Measurements from ENCODE around the gene CLP1. TPM values are rescaled to one million over a fixed set of nuclear protein-coding genes. Genes with fewer than 3 reads are reported as not detected.

Gene CLP1
- total and polyA plus RNA-seq, 12 donors: 2.9 to 9.0 (median 7.1) TPM

DNA sequence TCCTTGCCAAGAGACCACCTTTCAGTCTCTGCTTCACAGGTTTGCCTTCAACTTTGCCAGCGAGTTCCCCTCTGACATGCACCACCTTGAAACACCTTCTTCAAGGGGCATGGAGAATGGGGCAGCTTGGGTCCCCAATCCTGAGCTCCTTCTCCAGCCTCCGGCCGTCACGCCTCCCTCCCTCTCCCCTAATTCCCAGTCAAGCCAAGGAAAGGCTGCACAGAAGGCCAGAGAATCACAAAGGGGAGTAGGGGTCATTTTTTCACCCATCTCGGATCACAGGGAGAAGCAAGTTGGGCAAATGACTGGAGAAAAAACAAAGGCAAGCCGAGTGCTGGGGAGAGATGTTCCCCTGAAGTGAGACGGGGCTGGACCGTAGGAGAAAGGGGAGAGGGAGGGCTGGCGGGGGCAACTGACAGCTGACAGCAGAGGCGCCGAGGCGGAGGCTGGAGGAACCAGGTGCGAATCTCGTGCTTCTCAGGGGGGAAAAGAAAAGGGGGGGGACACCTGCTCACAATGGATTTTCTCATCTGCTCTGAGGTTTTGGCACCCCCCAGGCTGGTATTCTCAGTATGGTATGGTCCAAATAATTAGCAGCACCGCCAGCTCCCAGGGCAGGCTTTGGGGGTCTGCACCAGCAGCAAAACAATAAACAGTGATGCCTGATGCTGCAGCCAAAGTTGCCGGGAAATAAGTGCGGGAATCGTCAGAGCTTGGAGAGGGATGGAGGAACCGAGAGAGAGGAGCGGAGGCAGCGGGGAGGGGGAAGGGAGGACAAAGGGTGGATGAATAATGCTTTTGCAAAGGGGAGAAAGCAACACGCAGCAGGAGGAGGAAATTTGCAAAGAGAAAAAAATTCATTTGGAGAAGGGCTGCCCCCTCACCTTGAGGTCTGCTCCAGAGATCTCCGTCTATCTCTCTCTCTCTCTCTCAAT is 8.5 kb upstream of the CLP1 start:
- WGBS, 2 donors: 1 to 3% methylated on average over 23 of the region's 23 CpGs
- TF ChIP-seq, protein P1, sequence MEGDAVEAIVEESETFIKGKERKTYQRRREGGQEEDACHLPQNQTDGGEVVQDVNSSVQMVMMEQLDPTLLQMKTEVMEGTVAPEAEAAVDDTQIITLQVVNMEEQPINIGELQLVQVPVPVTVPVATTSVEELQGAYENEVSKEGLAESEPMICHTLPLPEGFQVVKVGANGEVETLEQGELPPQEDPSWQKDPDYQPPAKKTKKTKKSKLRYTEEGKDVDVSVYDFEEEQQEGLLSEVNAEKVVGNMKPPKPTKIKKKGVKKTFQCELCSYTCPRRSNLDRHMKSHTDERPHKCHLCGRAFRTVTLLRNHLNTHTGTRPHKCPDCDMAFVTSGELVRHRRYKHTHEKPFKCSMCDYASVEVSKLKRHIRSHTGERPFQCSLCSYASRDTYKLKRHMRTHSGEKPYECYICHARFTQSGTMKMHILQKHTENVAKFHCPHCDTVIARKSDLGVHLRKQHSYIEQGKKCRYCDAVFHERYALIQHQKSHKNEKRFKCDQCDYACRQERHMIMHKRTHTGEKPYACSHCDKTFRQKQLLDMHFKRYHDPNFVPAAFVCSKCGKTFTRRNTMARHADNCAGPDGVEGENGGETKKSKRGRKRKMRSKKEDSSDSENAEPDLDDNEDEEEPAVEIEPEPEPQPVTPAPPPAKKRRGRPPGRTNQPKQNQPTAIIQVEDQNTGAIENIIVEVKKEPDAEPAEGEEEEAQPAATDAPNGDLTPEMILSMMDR (IDR thresholded peaks at IDR 0.05): no peak
- Histone ChIP-seq H3K27ac (peak overlapping the region in 4 of 10 donors; percentile 5 to 25 (median 22)), H3K27me3 (peaks cover 0 to 70% (median 50%) of the 10 kb centered on the region in 7 donors), H3K9me3 (no peaks in the 10 kb centered on the region), H3K36me3 (no peaks in the 10 kb centered on the region), H3K4me3 (peak overlapping the region; percentile 18 to 57 (median 44)), H3K4me1 (peaks cover 3 to 80% (median 55%) of the 10 kb centered on the region in 9 donors)
- ATAC-seq (no peak), DNase-seq (no peak)
- intact Hi-C loops (cut with DNase I): loop anchor here in 9 of 10 donors (5.0 to 10.0 kb wide), 6 partner anchors 154 to 866 kb away; no protein-coding TSS in a partner anchor

DNA sequence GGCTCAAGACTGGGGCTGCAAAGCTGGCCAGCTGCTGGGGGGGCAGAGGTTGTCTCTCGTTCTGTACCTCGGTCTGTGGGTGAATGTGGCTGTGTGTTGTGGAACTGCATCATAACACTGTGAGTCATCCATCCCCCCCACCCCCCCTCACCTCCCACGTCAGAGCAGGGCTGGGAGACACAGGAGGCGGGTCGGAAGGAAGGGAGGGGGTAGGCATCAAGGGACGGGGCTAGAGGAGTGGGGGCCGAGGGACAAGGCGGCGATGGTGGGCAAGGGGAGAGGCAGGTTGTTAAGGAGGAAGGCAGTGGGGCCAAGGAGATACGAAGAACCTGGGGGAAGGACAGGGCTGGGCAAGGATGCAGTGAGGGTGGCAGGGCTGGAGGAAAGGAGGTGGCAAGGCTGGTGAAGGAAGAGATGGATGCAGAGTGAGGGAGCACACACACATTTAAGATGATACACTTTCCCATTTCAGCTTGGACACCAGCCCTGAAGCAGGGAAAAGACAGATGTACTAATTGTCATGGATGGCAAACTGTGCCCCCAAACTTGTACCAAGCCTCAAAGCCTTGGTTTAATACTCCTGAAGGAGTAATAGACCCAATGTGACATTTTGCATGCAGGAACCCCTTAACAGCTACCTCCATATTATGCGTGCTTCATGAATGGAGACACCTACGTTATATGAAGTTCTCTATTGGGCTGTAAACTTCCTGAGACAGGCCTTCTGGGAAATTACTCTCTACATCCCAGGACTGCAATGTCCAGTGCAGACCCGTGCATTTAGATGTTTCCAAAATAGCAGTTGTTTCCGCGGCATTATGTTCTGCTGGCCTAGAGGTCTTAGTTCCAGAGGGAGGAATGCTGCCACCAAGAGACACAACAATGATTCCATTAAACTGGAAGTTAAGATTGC is 7.5 kb upstream of the CLP1 start, which contains the start of gene YPEL4:
Gene YPEL4 (minus strand): TSS at position 87 of the 913 bp plus-strand sequence. CDS start 2,805 bp downstream, outside the sequence.
- WGBS, 2 donors: 7 to 10% methylated on average over 15 of the region's 15 CpGs
- TF ChIP-seq, protein P1 (IDR thresholded peaks at IDR 0.05): no peak
- H3K9me3 ChIP-seq: no peaks in the 10 kb centered on the region
- peaks cover 0 to 62% (median 50%) of the 10 kb centered on the region in 7 donors for H3K27me3 ChIP-seq
- intact Hi-C loops (cut with DNase I): loop anchor here in 9 of 10 donors (5.0 to 10.0 kb wide), 7 partner anchors 155 to 865 kb away; no protein-coding TSS in a partner anchor
- DNase-seq: peak; percentile 55 to 60
- peaks cover 3 to 71% (median 46%) of the 10 kb centered on the region in 9 donors for H3K4me1 ChIP-seq
- H3K27ac ChIP-seq: peak within 1 kb of the TSS in 4 of 10 donors; percentile 20 to 36 (median 25)
- peak; percentile 45 to 78 (median 70) for ATAC-seq
- no peaks in the 10 kb centered on the region for H3K36me3 ChIP-seq
- H3K4me3 ChIP-seq: peak within 1 kb of the TSS; percentile 18 to 57 (median 44)

DNA sequence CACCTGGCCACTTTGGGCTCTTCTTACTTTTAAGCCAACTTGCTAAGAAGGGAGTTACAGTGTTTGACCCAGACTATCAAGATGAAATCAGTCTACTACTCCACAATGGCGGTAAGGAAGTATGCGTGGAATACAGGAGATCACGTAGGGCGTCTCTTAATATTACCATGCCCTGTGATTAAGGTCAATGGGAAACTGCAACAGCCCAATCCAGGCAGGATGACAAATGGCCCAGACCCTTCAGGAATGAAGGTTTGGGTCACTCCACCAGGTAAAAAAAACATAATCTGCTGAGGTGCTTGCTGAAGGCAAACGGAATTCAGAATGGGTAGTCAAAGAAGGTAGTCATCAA is 6.8 kb upstream of the CLP1 start:
- H3K27me3 ChIP-seq: peaks cover 0 to 59% (median 50%) of the 10 kb centered on the region in 7 donors
- 54 to 69% methylated on average over 5 of the region's 5 CpGs for WGBS, 2 donors
- no peak overlapping the region for H3K27ac ChIP-seq
- ATAC-seq: no peak
- no peaks in the 10 kb centered on the region for H3K36me3 ChIP-seq
- DNase-seq: no peak
- no peak overlapping the region for H3K4me3 ChIP-seq
- H3K9me3 ChIP-seq: no peaks in the 10 kb centered on the region
- intact Hi-C loops (cut with DNase I): loop anchor here in 1 of 10 donors (10.0 kb wide), 1 partner anchor 154 kb away; no protein-coding TSS in a partner anchor
- peaks cover 3 to 64% (median 39%) of the 10 kb centered on the region in 9 donors for H3K4me1 ChIP-seq
- TF ChIP-seq, protein P1 (IDR thresholded peaks at IDR 0.05): no peak

Data from heart right ventricle (tissue), 16 donors.